Neuronal stem cell (in vitro differentiated cells): ENCODE data around the gene OR2A42.
"Not testable (repeated sequence)": the region's sequence is repeated elsewhere in the genome, so short reads cannot be mapped to it uniquely, and the experiment has no call there.

Source experiments
- DNase-seq: peaks from one replicate; pipeline ENCODE4 v3.0.0-alpha.2; 2013; ENCODE audit warnings: low spot score
- H2AFZ ChIP-seq: one replicate; pipeline ENCODE4 v1.6.1; 2013; ENCODE audit warnings: mild to moderate bottlenecking, low read length, inconsistent platforms
- H2AK5ac ChIP-seq: 2 replicates; pipeline ENCODE4 v1.6.1; 2013; ENCODE audit warnings: low read depth, mild to moderate bottlenecking, inconsistent platforms, low read length, moderate library complexity, mixed read lengths
- H2BK120ac ChIP-seq: 2 replicates; pipeline ENCODE4 v1.6.1; 2013; ENCODE audit warnings: low read depth, mild to moderate bottlenecking, inconsistent platforms, low read length, moderate library complexity, mixed read lengths
- H2BK12ac ChIP-seq: one replicate; pipeline ENCODE4 v1.6.1; 2013; ENCODE audit warnings: low read length, inconsistent platforms
- H2BK15ac ChIP-seq: 2 replicates; pipeline ENCODE4 v1.6.1; 2013; ENCODE audit warnings: mild to moderate bottlenecking, low read length, inconsistent platforms, mixed read lengths
- H2BK5ac ChIP-seq: one replicate; pipeline ENCODE4 v1.6.1; 2013; ENCODE audit warnings: inconsistent platforms, mild to moderate bottlenecking, low read length, moderate library complexity
- H3K14ac ChIP-seq: one replicate; pipeline ENCODE4 v1.6.1; 2013; ENCODE audit warnings: low read length, inconsistent platforms
- H3K18ac ChIP-seq: 2 replicates; pipeline ENCODE4 v1.6.1; 2013; ENCODE audit warnings: low read length, inconsistent platforms
- H3K23ac ChIP-seq: 2 replicates; pipeline ENCODE4 v1.6.1; 2013; ENCODE audit warnings: low read depth, mild to moderate bottlenecking, mixed read lengths, low read length, inconsistent platforms; ENCODE audit not compliant: poor library complexity
- H3K27ac ChIP-seq: replicated peaks from 3 replicates; pipeline ENCODE4 v1.5.1; 2013; ENCODE audit warnings: low read length, inconsistent platforms
- H3K27me3 ChIP-seq, 3 experiments: 2 replicates each; pipeline ENCODE4 v1.6.1; 2013; ENCODE audit warnings: low read length in 3 of 3, mild to moderate bottlenecking in 2 of 3, inconsistent platforms in 1 of 3, low read depth in 1 of 3, mixed read lengths in 1 of 3, moderate library complexity in 1 of 3; ENCODE audit not compliant: control insufficient read depth in 3 of 3, insufficient read depth in 3 of 3
- H3K36me3 ChIP-seq, 2 donors: replicated peaks in 1 of 2; 2 replicates each; pipeline ENCODE4 v1.6.1; 2013; ENCODE audit warnings: low read length in 2 of 2; ENCODE audit not compliant: control insufficient read depth in 2 of 2, insufficient read depth in 2 of 2
- H3K4ac ChIP-seq: 2 replicates; pipeline ENCODE4 v1.6.1; 2013; ENCODE audit warnings: inconsistent platforms, mild to moderate bottlenecking, low read length, moderate library complexity
- H3K4me1 ChIP-seq, 2 donors: 1 replicate in 1 of 2; 2 replicates in 1 of 2; pipeline ENCODE4 v1.6.1; 2013; ENCODE audit warnings: low read length in 2 of 2, low read depth in 1 of 2; ENCODE audit not compliant: control insufficient read depth in 2 of 2, insufficient read depth in 1 of 2
- H3K4me2 ChIP-seq: one replicate; pipeline ENCODE4 v1.6.1; 2013; ENCODE audit warnings: mild to moderate bottlenecking, low read length, inconsistent platforms; ENCODE audit not compliant: insufficient read depth, poor library complexity, severe bottlenecking
- H3K4me3 ChIP-seq, 2 donors: 2 replicates each; pipeline ENCODE4 v1.5.1; 2013; ENCODE audit warnings: low read length in 2 of 2, mild to moderate bottlenecking in 2 of 2, inconsistent platforms in 1 of 2, moderate library complexity in 1 of 2
- H3K79me1 ChIP-seq: one replicate; pipeline ENCODE4 v1.6.1; 2013; ENCODE audit warnings: low read depth, mild to moderate bottlenecking, inconsistent platforms, low read length, moderate library complexity
- H3K9ac ChIP-seq: one replicate; pipeline ENCODE4 v1.6.1; 2013; ENCODE audit warnings: mild to moderate bottlenecking, low read depth, low read length, inconsistent platforms; ENCODE audit not compliant: poor library complexity
- H3K9me3 ChIP-seq, 2 donors: replicated peaks in 1 of 2; 2 replicates each; pipeline versions ENCODE3 to v1.6.1; 2013; ENCODE audit warnings: low read length in 2 of 2, mild to moderate bottlenecking in 2 of 2, inconsistent platforms in 1 of 2, low read depth in 1 of 2, mixed read lengths in 1 of 2, moderate library complexity in 1 of 2; ENCODE audit not compliant: control insufficient read depth in 2 of 2, insufficient read depth in 1 of 2
- H4K8ac ChIP-seq: one replicate; pipeline ENCODE4 v1.6.1; 2013; ENCODE audit warnings: low read depth, mild to moderate bottlenecking, inconsistent platforms, low read length, moderate library complexity
- H4K91ac ChIP-seq: one replicate; pipeline ENCODE4 v1.6.1; 2013; ENCODE audit warnings: low read length, low read depth, mild to moderate bottlenecking, inconsistent platforms; ENCODE audit not compliant: poor library complexity
- WGBS, 2 donors: extraction: QIAGEN DNeasy Blood & Tissue Kit; methylation state at CpG; one replicate each; pipeline ENCODE4 v1.1.7; 2013; ENCODE audit warnings: missing lambda C conversion rate in 2 of 2, mixed read lengths in 1 of 2; ENCODE audit not compliant: insufficient read length in 2 of 2, insufficient replicate concordance in 1 of 2; ENCODE audit errors: extremely low coverage in 2 of 2; 5-methylcytosine and 5-hydroxymethylcytosine counted together

Gene OR2A42

DNA sequence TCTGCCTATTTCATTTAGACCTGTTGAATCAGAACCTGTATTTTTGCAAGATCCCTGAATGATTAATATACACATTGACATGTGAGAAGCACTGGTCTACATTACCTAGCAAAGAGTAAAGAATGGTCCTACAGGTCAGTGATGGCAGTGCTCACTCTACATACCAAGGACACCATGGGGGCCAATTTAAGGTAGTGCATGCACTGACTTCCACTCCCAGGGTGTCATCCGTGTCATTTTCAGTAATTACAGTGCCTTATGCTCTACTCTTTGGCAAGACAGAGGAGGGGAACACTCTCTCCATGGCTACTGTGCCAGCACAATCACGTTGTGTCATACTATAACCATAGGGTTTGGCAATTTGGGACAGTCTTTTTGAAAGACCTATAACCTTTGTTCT lies 6.0 kb upstream of the OR2A42 start:
- no CpG with 5 or more reads among the region's 2 CpGs for WGBS, 2 donors
- not testable (repeated sequence) for H2BK12ac ChIP-seq, H3K36me3 ChIP-seq, H3K27me3 ChIP-seq, H4K91ac ChIP-seq, H3K79me1 ChIP-seq, H3K14ac ChIP-seq, H2BK15ac ChIP-seq, H3K18ac ChIP-seq, H3K9ac ChIP-seq, H3K9me3 ChIP-seq, H2BK5ac ChIP-seq, H2AK5ac ChIP-seq, H3K4me2 ChIP-seq, DNase-seq, H3K4me1 ChIP-seq, H2AFZ ChIP-seq, H3K4ac ChIP-seq, H4K8ac ChIP-seq, H3K27ac ChIP-seq, H3K23ac ChIP-seq, H2BK120ac ChIP-seq, H3K4me3 ChIP-seq

DNA sequence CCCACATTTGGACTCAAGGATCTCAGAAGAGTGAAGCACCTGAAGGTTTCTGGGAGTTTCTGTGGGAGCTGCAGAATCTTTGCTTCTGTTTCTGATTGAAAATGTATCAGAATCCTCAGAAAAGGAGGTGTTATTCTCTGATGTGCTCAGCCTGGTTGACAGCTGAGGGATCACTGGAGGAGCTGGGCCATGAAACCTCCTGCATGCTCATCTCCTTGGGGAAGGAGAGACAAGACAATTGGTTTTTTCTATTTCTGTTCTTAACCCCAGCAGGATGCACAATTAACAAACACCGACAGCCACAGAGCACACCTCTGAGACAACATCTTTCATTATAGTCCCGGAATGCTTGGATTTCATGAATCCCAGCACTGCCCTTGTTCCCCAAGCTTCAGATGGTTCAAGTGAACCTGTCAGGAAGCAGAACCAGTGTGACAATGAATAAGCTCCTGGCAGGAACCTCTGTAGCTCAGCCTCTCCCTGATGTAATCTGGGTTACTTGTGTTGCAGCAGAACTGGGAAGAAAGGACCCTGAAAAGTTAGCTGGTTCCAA lies 799 bp downstream of the OR2A42 start:
- H3K79me1 ChIP-seq, H3K27ac ChIP-seq, H2AFZ ChIP-seq, H3K4ac ChIP-seq, H3K18ac ChIP-seq, H3K36me3 ChIP-seq, H4K91ac ChIP-seq, H2AK5ac ChIP-seq, H2BK120ac ChIP-seq, H3K4me1 ChIP-seq, H2BK15ac ChIP-seq, H2BK5ac ChIP-seq, H3K27me3 ChIP-seq, H3K4me2 ChIP-seq, H2BK12ac ChIP-seq, H3K4me3 ChIP-seq, H3K23ac ChIP-seq, DNase-seq, H3K9me3 ChIP-seq, H3K14ac ChIP-seq, H4K8ac ChIP-seq, H3K9ac ChIP-seq: not testable (repeated sequence)
- no CpG with 5 or more reads among the region's 2 CpGs for WGBS, 2 donors

DNA sequence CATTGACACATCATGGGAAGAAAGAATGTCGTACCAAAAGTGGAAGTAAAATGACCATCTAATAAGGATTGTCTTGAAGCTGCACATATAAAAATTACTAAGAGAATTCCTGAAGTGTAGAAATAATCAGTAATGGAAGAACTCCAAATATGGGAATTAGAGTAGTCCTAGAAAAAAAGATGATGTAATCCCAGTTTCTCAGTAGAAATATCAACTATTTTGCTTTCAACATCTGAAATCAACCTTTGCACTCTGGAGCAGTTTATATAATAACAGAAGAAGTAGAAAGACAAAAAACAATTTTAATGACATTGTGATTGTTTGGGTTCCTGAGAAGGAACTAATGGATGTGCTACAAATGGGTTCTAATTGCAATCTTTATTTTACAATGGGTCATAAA lies 6.4 kb downstream of the OR2A42 start:
- not testable (repeated sequence) for H4K91ac ChIP-seq, H3K23ac ChIP-seq, H3K14ac ChIP-seq, H3K27ac ChIP-seq, H2BK5ac ChIP-seq, H3K9me3 ChIP-seq, H3K4me2 ChIP-seq, H2BK120ac ChIP-seq, H3K79me1 ChIP-seq, H3K4ac ChIP-seq, H3K9ac ChIP-seq, H3K36me3 ChIP-seq, H2AK5ac ChIP-seq, H3K27me3 ChIP-seq, H2BK12ac ChIP-seq, H4K8ac ChIP-seq, H3K18ac ChIP-seq, H2BK15ac ChIP-seq, H2AFZ ChIP-seq, H3K4me3 ChIP-seq, H3K4me1 ChIP-seq, DNase-seq
- no CpG with 5 or more reads among the region's 1 CpG for WGBS, 2 donors

DNA sequence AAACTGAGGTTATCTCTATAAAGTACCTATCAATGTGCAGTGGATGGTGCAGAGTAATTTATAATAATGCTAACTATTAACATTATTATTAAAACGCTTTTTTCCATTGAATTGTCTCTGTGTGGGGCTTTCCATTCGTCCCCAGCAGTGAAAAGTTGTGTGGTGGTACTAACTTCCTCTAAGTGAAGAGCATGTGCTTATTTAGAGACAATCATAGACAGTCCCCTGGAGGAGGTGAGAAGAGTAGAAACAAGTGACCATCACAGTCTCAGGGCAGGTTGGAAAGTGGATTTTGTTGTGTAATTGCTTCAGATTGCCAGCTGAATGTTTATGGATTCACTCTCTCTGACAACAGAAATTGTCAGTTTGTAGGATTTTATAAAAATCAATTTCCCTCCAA lies 8.4 kb downstream of the OR2A42 start:
- not testable (repeated sequence) for H3K4ac ChIP-seq, H3K4me1 ChIP-seq, H2AFZ ChIP-seq, H3K4me3 ChIP-seq, H3K79me1 ChIP-seq, H3K36me3 ChIP-seq, H2BK120ac ChIP-seq, H3K27ac ChIP-seq, H3K18ac ChIP-seq, H2AK5ac ChIP-seq, H3K27me3 ChIP-seq, H2BK5ac ChIP-seq, H4K91ac ChIP-seq, DNase-seq, H3K23ac ChIP-seq, H4K8ac ChIP-seq, H3K4me2 ChIP-seq, H2BK15ac ChIP-seq, H3K9me3 ChIP-seq, H3K14ac ChIP-seq, H3K9ac ChIP-seq, H2BK12ac ChIP-seq
- WGBS, 2 donors: no CpG with 5 or more reads among the region's 2 CpGs
